HCT116 (cell line): ENCODE results near the gene DHX40. TPM values are rescaled to one million over a fixed set of nuclear protein-coding genes. Genes with fewer than 3 reads are reported as not detected.

Experiments used
- ATAC-seq: fragments of 200-7000 bp; cut with Tn5 transposase; 2 replicates; pipeline ENCODE4 v1.9.1; 2020; ENCODE audit warnings: mild to moderate bottlenecking, moderate library complexity
- BruUV-seq: library from RNA; stranded (reverse); fragments of 400-500 nt; replicated peaks from 2 replicates; lab custom pipeline; 2021; lab: Mats Ljungman, UMichigan
- CTCF ChIA-PET: fragments of 300-600 bp; sonication (Branson Sonifier 250); formaldehyde crosslinking; loops from one replicate; lab custom pipeline; 2021; ENCODE audit warnings: antibody characterized with exemption; lab: Charles Lee
- POLR2A ChIA-PET: fragments of 300-600, 350-600 bp; sonication (Branson Sonifier 250); formaldehyde crosslinking; loops from one replicate; lab custom pipeline; 2021; ENCODE audit warnings: antibody characterized with exemption; lab: Charles Lee
- RAD21 ChIA-PET, 2 experiments: fragments of 300-600 bp; sonication (Branson Sonifier 250); formaldehyde crosslinking; loops; one replicate each; lab custom pipeline; 2023; ENCODE audit warnings: low total read pairs in 2 of 2; ENCODE audit not compliant: uncharacterized antibody in 2 of 2, unreplicated experiment in 2 of 2, low non-redundant PET in 1 of 2; lab: Charles Lee
- DNase-seq: peaks from one replicate; pipeline ENCODE4 v3.0.0-alpha.2; 2010; ENCODE audit warnings: low read depth, low spot score
- H2AFZ ChIP-seq: fragments of 200-600 bp; shearing (Covaris generic), sonication (generic); 2 replicates; pipeline ENCODE4 v1.6.1; 2017; ENCODE audit warnings: low read depth, mixed run types, mixed read lengths, antibody characterized with exemption, low read length; ENCODE audit not compliant: poor library complexity, severe bottlenecking
- H3K27ac ChIP-seq: 2 replicates; pipeline ENCODE4 v1.5.1; 2012; ENCODE audit warnings: low read depth, low read length
- H3K27me3 ChIP-seq: fragments of 200-600 bp; sonication (generic); 2 replicates; pipeline ENCODE4 v1.6.1; 2016; ENCODE audit warnings: mixed run types, low read length, mixed read lengths; ENCODE audit not compliant: insufficient read depth
- H3K36me3 ChIP-seq, 2 experiments: fragments of 200-500 bp in 1 of 2; fragments of 200-600 bp in 1 of 2; sonication (Bioruptor generic) in 1 of 2; sonication (generic) in 1 of 2; 2 replicates each; pipeline versions ENCODE4 v1.5.1 to v1.6.1; 2014 to 2016; ENCODE audit warnings: low read length in 2 of 2, inconsistent platforms in 1 of 2, mixed read lengths in 1 of 2, mixed run types in 1 of 2; ENCODE audit not compliant: insufficient read depth in 2 of 2, control insufficient read depth in 1 of 2
- H3K4me1 ChIP-seq, 2 experiments: fragments of 200-600 bp in 1 of 2; sonication (generic) in 1 of 2; 2 replicates each; pipeline versions ENCODE4 v1.5.1 to v1.6.1; 2012 to 2017; ENCODE audit warnings: low read length in 2 of 2, inconsistent platforms in 1 of 2, mild to moderate bottlenecking in 1 of 2, mixed read lengths in 1 of 2, mixed run types in 1 of 2, moderate library complexity in 1 of 2; ENCODE audit not compliant: insufficient read depth in 2 of 2, control insufficient read depth in 1 of 2
- H3K4me2 ChIP-seq: fragments of 200-600 bp; sonication (generic); 2 replicates; pipeline ENCODE4 v1.6.1; 2017; ENCODE audit warnings: mixed run types, low read length, mixed read lengths
- H3K4me3 ChIP-seq, 2 experiments: fragments of 200-600 bp in 1 of 2; sonication (generic) in 1 of 2; replicated peaks in 1 of 2; 2 replicates each; pipeline ENCODE4 v1.5.1; 2011 to 2016; ENCODE audit warnings: low read length in 2 of 2, control low read depth in 1 of 2, low read depth in 1 of 2, mild to moderate bottlenecking in 1 of 2, mixed read lengths in 1 of 2, mixed run types in 1 of 2
- H3K79me2 ChIP-seq: fragments of 200-600 bp; sonication (generic); 2 replicates; pipeline ENCODE4 v1.6.1; 2017; ENCODE audit warnings: mild to moderate bottlenecking, mixed run types, low read length, moderate library complexity, mixed read lengths; ENCODE audit not compliant: insufficient read depth
- H3K9ac ChIP-seq: fragments of 200-600 bp; sonication (generic); 2 replicates; pipeline ENCODE4 v1.6.1; 2016; ENCODE audit warnings: low read length, mixed read lengths
- H3K9me2 ChIP-seq: fragments of 200-600 bp; sonication (generic), shearing (Covaris generic); 2 replicates; pipeline ENCODE4 v1.6.1; 2017; ENCODE audit warnings: mixed run types, mild to moderate bottlenecking, moderate library complexity; ENCODE audit not compliant: insufficient read depth
- H3K9me3 ChIP-seq, 2 experiments: fragments of 200-500 bp in 1 of 2; fragments of 200-600 bp in 1 of 2; sonication (Bioruptor generic) in 1 of 2; sonication (generic) in 1 of 2; 2 replicates each; pipeline ENCODE4 v1.6.1; 2014 to 2017; ENCODE audit warnings: low read length in 2 of 2, mixed read lengths in 2 of 2, inconsistent platforms in 1 of 2, low read depth in 1 of 2, mild to moderate bottlenecking in 1 of 2, mixed run types in 1 of 2, moderate library complexity in 1 of 2; ENCODE audit not compliant: control insufficient read depth in 1 of 2, insufficient read depth in 1 of 2
- H4K20me1 ChIP-seq: fragments of 200-600 bp; sonication (generic), shearing (Covaris generic); 2 replicates; pipeline ENCODE4 v1.6.1; 2017; ENCODE audit warnings: mixed run types, mild to moderate bottlenecking, moderate library complexity; ENCODE audit not compliant: insufficient read depth
- ATF3 ChIP-seq: IDR thresholded peaks from 2 replicates; pipeline ENCODE4 v1.6.1; 2012
- CBX3 ChIP-seq: IDR thresholded peaks from 2 replicates; pipeline ENCODE4 v1.6.1; 2012; ENCODE audit warnings: low read depth
- CEBPB ChIP-seq: IDR thresholded peaks from 2 replicates; pipeline ENCODE4 v1.6.1; 2012; ENCODE audit warnings: low read depth
- CTCF ChIP-seq, 3 experiments: fragments of 200-600 bp in 1 of 3; sonication (generic) in 1 of 3; IDR thresholded peaks in 2 of 3; conservative IDR thresholded peaks in 1 of 3; 2 replicates each; pipeline ENCODE4 v1.5.1; 2012 to 2017; ENCODE audit warnings: low read depth in 2 of 3, low read length in 2 of 3, antibody characterized with exemption in 1 of 3, borderline replicate concordance in 1 of 3, control low read depth in 1 of 3, mild to moderate bottlenecking in 1 of 3, mixed read lengths in 1 of 3, mixed run types in 1 of 3, moderate library complexity in 1 of 3; ENCODE audit not compliant: insufficient read depth in 1 of 3
- ELF1 ChIP-seq: IDR thresholded peaks from 2 replicates; pipeline ENCODE4 v1.6.1; 2012; ENCODE audit warnings: low read depth, borderline replicate concordance
- EZH2phosphoT487 ChIP-seq: fragments of 200-600 bp; IDR thresholded peaks from 2 replicates; pipeline ENCODE4 v1.6.1; 2018; ENCODE audit warnings: antibody characterized with exemption, borderline replicate concordance
- FOSL1 ChIP-seq: IDR thresholded peaks from 2 replicates; pipeline ENCODE4 v1.6.1; 2012; ENCODE audit warnings: low read depth
- JUND ChIP-seq: IDR thresholded peaks from 2 replicates; pipeline ENCODE4 v1.6.1; 2012
- MAX ChIP-seq: IDR thresholded peaks from 2 replicates; pipeline ENCODE4 v1.6.1; 2012
- POLR2AphosphoS5 ChIP-seq: IDR thresholded peaks from 2 replicates; pipeline ENCODE4 v1.6.1; 2011; ENCODE audit warnings: mild to moderate bottlenecking, low read depth, low read length, moderate library complexity
- RAD21 ChIP-seq: IDR thresholded peaks from 2 replicates; pipeline ENCODE4 v1.6.1; 2012; ENCODE audit warnings: low read depth, mild to moderate bottlenecking
- REST ChIP-seq: IDR thresholded peaks from 2 replicates; pipeline ENCODE4 v1.6.1; 2012; ENCODE audit warnings: low read depth
- SP1 ChIP-seq: IDR thresholded peaks from 2 replicates; pipeline ENCODE4 v1.6.1; 2012; ENCODE audit warnings: low read depth
- SRF ChIP-seq: IDR thresholded peaks from 2 replicates; pipeline ENCODE4 v1.6.1; 2012; ENCODE audit warnings: low read depth
- ZBTB33 ChIP-seq: IDR thresholded peaks from 2 replicates; pipeline ENCODE4 v1.6.1; 2011; ENCODE audit warnings: mild to moderate bottlenecking, low read length, moderate library complexity; ENCODE audit not compliant: insufficient replicate concordance; ENCODE audit errors: extremely low read depth
- ZFX ChIP-seq: fragments of 450-650 bp; IDR thresholded peaks from 2 replicates; pipeline ENCODE4 v1.6.1; 2017
- ZNF274 ChIP-seq: fragments of 200-500 bp; sonication (Bioruptor generic); IDR thresholded peaks from 2 replicates; pipeline ENCODE4 v1.6.1; 2014; ENCODE audit warnings: mild to moderate bottlenecking, low read depth, low read length, inconsistent platforms
- intact Hi-C: fragments of 100-400 bp; cut with micrococcal nuclease; formaldehyde crosslinking; loops from 2 replicates; pipeline ENCODE4 v1.10.0; 2022
- total RNA-seq: library from RNA; stranded (reverse); gene quantifications from one replicate; pipeline ENCODE4 v1.2.1, GENCODE V29; 2021; ENCODE audit not compliant: unreplicated experiment

Gene DHX40
- total RNA-seq, 1 experiment from 2014 or later = 58.7 TPM

GRCh38 chr17:59520251-59520650, 45.2 kb upstream of the DHX40 start:
- peak overlapping the region; percentile 87 for H2AFZ ChIP-seq
- no TSS peak for BruUV-seq
- H3K9me3 ChIP-seq = no peaks in the 10 kb centered on the region
- CTCF ChIA-PET = interaction anchor here (1.6 to 1.8 kb wide), 2 partner anchors 39 kb away, joined by 3 to 7 read pairs; no protein-coding TSS in a partner anchor
- TF ChIP-seq POLR2AphosphoS5 = no peak
- TF ChIP-seq SP1 = no peak
- no peak for TF ChIP-seq SRF
- no peak for TF ChIP-seq ZNF274
- TF ChIP-seq CEBPB = no peak
- no peak for TF ChIP-seq EZH2phosphoT487
- no peak for TF ChIP-seq ATF3
- TF ChIP-seq MAX = no peak
- TF ChIP-seq ELF1 = no peak
- no peak for TF ChIP-seq ZFX
- TF ChIP-seq ZBTB33 = no peak
- TF ChIP-seq CBX3 = no peak
- no peak for TF ChIP-seq CTCF (IDR thresholded peaks at IDR 0.05 in 2 of 3, conservative IDR thresholded peaks at IDR 0.05 in 1 of 3; ENCODE audit: borderline replicate concordance in 1 of 3, insufficient read depth in 1 of 3, low read depth in 2 of 3, low read length in 2 of 3)
- TF ChIP-seq FOSL1 = no peak
- TF ChIP-seq RAD21 = no peak
- no peak for TF ChIP-seq REST
- TF ChIP-seq JUND = no peak
- TF ChIP-seq, all 23 proteins: peak for 0
- Histone ChIP-seq H3K9me2 (no peaks in the 10 kb centered on the region), H3K36me3 (no peaks in the 10 kb centered on the region), H3K27me3 (no peaks in the 10 kb centered on the region), H3K79me2 (no peaks in the 10 kb centered on the region), H3K4me2 (no peak overlapping the region), H3K27ac (no peak overlapping the region), H3K4me3 (no peak overlapping the region), H3K9ac (no peak overlapping the region), H3K4me1 (peaks cover 0 to 10% of the 10 kb centered on the region in 2 experiments; a peak in 2 of 4 replicates), H4K20me1 (no peaks in the 10 kb centered on the region)
- ChIA-PET RAD21 (no interaction called here), POLR2A (no interaction called here)
- DNase-seq = no peak
- intact Hi-C loops = loop anchor here (2.0 kb wide), 1 partner anchor 41 kb away; no protein-coding TSS in a partner anchor
- ATAC-seq = no peak
